Loucy (cell line): ENCODE data around the gene ADGRE1.

Experiments used
- H2AFZ ChIP-seq: fragments of 200-600 bp; sonication (generic); 2 replicates; pipeline ENCODE4 v1.6.0; 2016; ENCODE audit warnings: antibody characterized with exemption, mild to moderate bottlenecking, low read length, moderate library complexity
- H3F3A ChIP-seq: fragments of 200-600 bp; 2 replicates; pipeline ENCODE4 v1.6.0; 2016; ENCODE audit warnings: antibody characterized with exemption, low read depth, mild to moderate bottlenecking
- H3K27me3 ChIP-seq: fragments of 200-600 bp; sonication (generic); 2 replicates; pipeline ENCODE4 v1.6.1; 2014; ENCODE audit warnings: low read length, mild to moderate bottlenecking; ENCODE audit not compliant: insufficient read depth, poor library complexity, severe bottlenecking
- H3K36me3 ChIP-seq: fragments of 200-600 bp; sonication (generic); 2 replicates; pipeline ENCODE4 v1.6.1; 2016; ENCODE audit warnings: low read length; ENCODE audit not compliant: insufficient read depth
- H3K4me1 ChIP-seq: fragments of 200-600 bp; sonication (generic); 2 replicates; pipeline ENCODE4 v1.5.1; 2014; ENCODE audit warnings: low read length, mild to moderate bottlenecking; ENCODE audit not compliant: insufficient read depth, poor library complexity, severe bottlenecking
- H3K4me2 ChIP-seq: fragments of 200-600 bp; sonication (generic); 2 replicates; pipeline ENCODE4 v1.6.0; 2014; ENCODE audit warnings: antibody characterized with exemption, low read length, low read depth, mild to moderate bottlenecking; ENCODE audit not compliant: poor library complexity, severe bottlenecking
- H3K4me3 ChIP-seq: fragments of 200-600 bp; sonication (generic); 2 replicates; pipeline ENCODE4 v1.5.1; 2014; ENCODE audit warnings: low read length, mild to moderate bottlenecking, mixed read lengths; ENCODE audit not compliant: poor library complexity, severe bottlenecking
- H3K79me2 ChIP-seq: fragments of 200-600 bp; sonication (generic); 2 replicates; pipeline ENCODE4 v1.6.1; 2014; ENCODE audit warnings: low read length; ENCODE audit not compliant: insufficient read depth
- H3K9ac ChIP-seq: fragments of 200-600 bp; sonication (generic); 2 replicates; pipeline ENCODE4 v1.6.0; 2014; ENCODE audit warnings: mild to moderate bottlenecking, low read depth, low read length, moderate library complexity; ENCODE audit not compliant: poor library complexity, severe bottlenecking
- H3K9me2 ChIP-seq: fragments of 200-600 bp; sonication (generic); replicated peaks from 2 replicates; pipeline ENCODE4 v1.6.1; 2016; ENCODE audit warnings: low read depth, low read length, mixed read lengths
- H3K9me3 ChIP-seq: fragments of 200-600 bp; sonication (generic); 2 replicates; pipeline ENCODE4 v1.6.1; 2014; ENCODE audit warnings: mild to moderate bottlenecking, antibody characterized with exemption, low read length, low read depth; ENCODE audit not compliant: insufficient read depth
- H4K20me1 ChIP-seq: fragments of 200-600 bp; sonication (generic); 2 replicates; pipeline ENCODE4 v1.6.0; 2014; ENCODE audit warnings: antibody characterized with exemption, low read length, mild to moderate bottlenecking; ENCODE audit not compliant: insufficient read depth, poor library complexity, severe bottlenecking
- EZH2phosphoT487 ChIP-seq: fragments of 200-600 bp; IDR thresholded peaks from 2 replicates; pipeline ENCODE4 v1.6.1; 2018; ENCODE audit warnings: antibody characterized with exemption, mild to moderate bottlenecking, moderate library complexity, borderline replicate concordance
- TF ChIP-seq, protein P1 (sequence below): fragments of 200-600 bp; sonication (generic); conservative IDR thresholded peaks from 2 replicates; pipeline ENCODE4 v1.5.1; 2014; ENCODE audit warnings: mild to moderate bottlenecking, antibody characterized with exemption, low read length

Gene ADGRE1

GRCh38 chr19:6890401-6890913, 3.1 kb downstream of the ADGRE1 start:
- H3K9me2 ChIP-seq, result no peaks in the 10 kb centered on the region
- H3F3A ChIP-seq, result 0 out of 2 replicates have a peak, but pooled peaks cover 6% of the 10 kb centered on the region
- H3K27me3 ChIP-seq, result no peaks in the 10 kb centered on the region
- H3K9ac ChIP-seq, result peak overlapping the region; percentile 54
- H4K20me1 ChIP-seq, result no peaks in the 10 kb centered on the region
- H3K4me3 ChIP-seq, result peak overlapping the region; percentile 52
- TF ChIP-seq EZH2phosphoT487, result no peak
- TF ChIP-seq, protein P1, sequence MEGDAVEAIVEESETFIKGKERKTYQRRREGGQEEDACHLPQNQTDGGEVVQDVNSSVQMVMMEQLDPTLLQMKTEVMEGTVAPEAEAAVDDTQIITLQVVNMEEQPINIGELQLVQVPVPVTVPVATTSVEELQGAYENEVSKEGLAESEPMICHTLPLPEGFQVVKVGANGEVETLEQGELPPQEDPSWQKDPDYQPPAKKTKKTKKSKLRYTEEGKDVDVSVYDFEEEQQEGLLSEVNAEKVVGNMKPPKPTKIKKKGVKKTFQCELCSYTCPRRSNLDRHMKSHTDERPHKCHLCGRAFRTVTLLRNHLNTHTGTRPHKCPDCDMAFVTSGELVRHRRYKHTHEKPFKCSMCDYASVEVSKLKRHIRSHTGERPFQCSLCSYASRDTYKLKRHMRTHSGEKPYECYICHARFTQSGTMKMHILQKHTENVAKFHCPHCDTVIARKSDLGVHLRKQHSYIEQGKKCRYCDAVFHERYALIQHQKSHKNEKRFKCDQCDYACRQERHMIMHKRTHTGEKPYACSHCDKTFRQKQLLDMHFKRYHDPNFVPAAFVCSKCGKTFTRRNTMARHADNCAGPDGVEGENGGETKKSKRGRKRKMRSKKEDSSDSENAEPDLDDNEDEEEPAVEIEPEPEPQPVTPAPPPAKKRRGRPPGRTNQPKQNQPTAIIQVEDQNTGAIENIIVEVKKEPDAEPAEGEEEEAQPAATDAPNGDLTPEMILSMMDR, result no peak
- H3K36me3 ChIP-seq, result no peaks in the 10 kb centered on the region
- no peaks in the 10 kb centered on the region; the same call in 1 of the 2 replicates for H3K9me3 ChIP-seq
- H3K4me2 ChIP-seq, result peak overlapping the region; percentile 80
- H3K4me1 ChIP-seq, result peaks cover 50% of the 10 kb centered on the region
- H3K79me2 ChIP-seq, result no peaks in the 10 kb centered on the region
- peak overlapping the region; percentile 26; the same call in 1 of the 2 replicates for H2AFZ ChIP-seq

- H3K27me3 ChIP-seq, result no peaks in the 10 kb centered on the region
- no peaks in the 10 kb centered on the region for H3K9me2 ChIP-seq
- no peaks in the 10 kb centered on the region for H3K79me2 ChIP-seq
- H3K9ac ChIP-seq, result peak overlapping the region; percentile 54
- no peaks in the 10 kb centered on the region for H3K36me3 ChIP-seq
- no peak overlapping the region for H2AFZ ChIP-seq
- H3K9me3 ChIP-seq, result no peaks in the 10 kb centered on the region; the same call in 1 of the 2 replicates
- H3K4me1 ChIP-seq, result peaks cover 51% of the 10 kb centered on the region
- peak overlapping the region; percentile 52 for H3K4me3 ChIP-seq
- TF ChIP-seq, protein P1, result no peak
- TF ChIP-seq EZH2phosphoT487, result no peak
- H3F3A ChIP-seq, result 0 out of 2 replicates have a peak, but pooled peaks cover 6% of the 10 kb centered on the region
- H3K4me2 ChIP-seq, result peak overlapping the region; percentile 80
- H4K20me1 ChIP-seq, result no peaks in the 10 kb centered on the region
Observed at GRCh38 chr19:6890938-6891337, 3.6 kb downstream of the ADGRE1 start.

- peak overlapping the region; percentile 80 for H3K4me2 ChIP-seq
- H3K9me2 ChIP-seq, result no peaks in the 10 kb centered on the region
- peaks cover 55% of the 10 kb centered on the region for H3K4me1 ChIP-seq
- H3K4me3 ChIP-seq, result peak overlapping the region; percentile 65
- H3K36me3 ChIP-seq, result no peaks in the 10 kb centered on the region
- H3K9ac ChIP-seq, result peak overlapping the region; percentile 66
- H3F3A ChIP-seq, result 0 out of 2 replicates have a peak, but pooled peaks cover 6% of the 10 kb centered on the region
- H3K27me3 ChIP-seq, result no peaks in the 10 kb centered on the region
- H3K79me2 ChIP-seq, result no peaks in the 10 kb centered on the region
- no peaks in the 10 kb centered on the region; the same call in 1 of the 2 replicates for H3K9me3 ChIP-seq
- 0 out of 2 replicates have a peak overlapping the region, but pooled peaks have one; percentile 0 for H2AFZ ChIP-seq
- no peak for TF ChIP-seq EZH2phosphoT487
- TF ChIP-seq, protein P1, result no peak
- no peaks in the 10 kb centered on the region for H4K20me1 ChIP-seq
Observed at GRCh38 chr19:6891761-6892385, 4.5 kb downstream of the ADGRE1 start.
